Bronchial epithelial cell (primary cell): ENCODE results near the gene SORCS2. TPM values are rescaled to one million over a fixed set of nuclear protein-coding genes. Genes with fewer than 3 reads are reported as not detected.
A peak's percentile ranks its signal among the peaks of the same experiment; 100 is the strongest.

ENCODE experiments used
- DNase-seq: peaks from one replicate; pipeline ENCODE4 v3.0.0-alpha.2; 2010; ENCODE audit warnings: low read depth
- FAIRE-seq: peaks from 2 replicates; lab custom pipeline; 2011; peaks lifted over from hg19 to GRCh38; lab: Jason Lieb, UNC
- H3K27me3 ChIP-seq: 2 replicates; pipeline ENCODE4 v1.5.1; 2011; ENCODE audit warnings: low read length; ENCODE audit not compliant: control insufficient read depth, insufficient read depth
- H3K36me3 ChIP-seq: 2 replicates; pipeline ENCODE4 v1.5.1; 2011; ENCODE audit warnings: low read length; ENCODE audit not compliant: control insufficient read depth, insufficient read depth
- H3K4me3 ChIP-seq: 2 replicates; pipeline ENCODE4 v1.5.1; 2011; ENCODE audit warnings: mild to moderate bottlenecking, low read depth, low read length, control low read depth
- total RNA-seq: library from RNA; depleted of rRNA; stranded (reverse); fragments of >200 nt; gene quantifications from 2 replicates; pipeline ENCODE4 v1.2.1, GENCODE V29; 2014
- TF ChIP-seq, protein P1 (sequence below): IDR thresholded peaks from 2 replicates; pipeline ENCODE4 v1.5.1; 2011; ENCODE audit warnings: mild to moderate bottlenecking, moderate library complexity, low read length, control low read depth, inconsistent platforms; ENCODE audit not compliant: insufficient read depth, severe bottlenecking

Gene SORCS2
- total RNA-seq, 1 donor from 2014 or later = under 0.01 TPM

DNA sequence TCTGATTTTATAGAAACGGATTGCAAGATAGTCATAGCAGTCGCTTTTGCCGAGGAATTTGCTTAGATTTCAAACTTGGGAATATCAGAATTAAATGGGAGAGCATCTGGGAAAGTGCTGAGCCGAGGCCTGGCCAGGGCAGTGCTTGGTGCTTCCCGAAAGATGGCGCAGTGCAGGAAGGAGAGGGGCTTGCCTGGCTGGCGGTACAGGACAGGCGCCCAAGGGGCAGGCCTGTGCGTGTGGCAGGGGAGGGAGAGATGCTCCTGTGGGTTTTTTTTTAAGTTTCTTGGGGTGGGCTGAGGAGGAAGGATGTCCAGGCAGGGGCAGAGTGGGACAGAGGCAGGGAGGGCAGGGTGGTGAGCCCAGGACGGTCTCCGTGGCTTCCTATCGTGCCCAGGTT lies 506.2 kb downstream of the SORCS2 start:
- FAIRE-seq = no peak
- no peaks in the 10 kb centered on the region for H3K27me3 ChIP-seq
- DNase-seq = no peak
- H3K36me3 ChIP-seq = no peaks in the 10 kb centered on the region
- no peak overlapping the region for H3K4me3 ChIP-seq
- TF ChIP-seq, protein P1, sequence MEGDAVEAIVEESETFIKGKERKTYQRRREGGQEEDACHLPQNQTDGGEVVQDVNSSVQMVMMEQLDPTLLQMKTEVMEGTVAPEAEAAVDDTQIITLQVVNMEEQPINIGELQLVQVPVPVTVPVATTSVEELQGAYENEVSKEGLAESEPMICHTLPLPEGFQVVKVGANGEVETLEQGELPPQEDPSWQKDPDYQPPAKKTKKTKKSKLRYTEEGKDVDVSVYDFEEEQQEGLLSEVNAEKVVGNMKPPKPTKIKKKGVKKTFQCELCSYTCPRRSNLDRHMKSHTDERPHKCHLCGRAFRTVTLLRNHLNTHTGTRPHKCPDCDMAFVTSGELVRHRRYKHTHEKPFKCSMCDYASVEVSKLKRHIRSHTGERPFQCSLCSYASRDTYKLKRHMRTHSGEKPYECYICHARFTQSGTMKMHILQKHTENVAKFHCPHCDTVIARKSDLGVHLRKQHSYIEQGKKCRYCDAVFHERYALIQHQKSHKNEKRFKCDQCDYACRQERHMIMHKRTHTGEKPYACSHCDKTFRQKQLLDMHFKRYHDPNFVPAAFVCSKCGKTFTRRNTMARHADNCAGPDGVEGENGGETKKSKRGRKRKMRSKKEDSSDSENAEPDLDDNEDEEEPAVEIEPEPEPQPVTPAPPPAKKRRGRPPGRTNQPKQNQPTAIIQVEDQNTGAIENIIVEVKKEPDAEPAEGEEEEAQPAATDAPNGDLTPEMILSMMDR = no peak

DNA sequence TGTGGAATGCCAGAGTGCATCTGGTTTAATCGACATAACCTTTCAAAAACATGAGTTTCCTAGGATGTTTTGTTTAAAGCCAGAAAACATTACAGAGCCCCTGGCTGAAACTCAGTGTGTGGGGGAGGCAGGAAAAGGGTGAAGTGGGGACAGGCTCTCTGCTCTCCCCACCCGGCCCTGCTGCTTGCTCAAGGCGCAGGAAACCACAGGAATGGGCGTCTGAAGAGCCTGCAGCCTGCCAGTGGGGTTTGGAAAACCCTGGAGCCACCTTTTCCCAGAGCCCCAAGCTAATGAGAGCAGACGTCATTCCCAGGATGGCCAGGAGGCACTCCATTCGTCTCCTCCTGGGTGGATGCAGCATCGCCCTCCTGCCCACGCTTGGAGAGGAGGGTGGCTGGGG lies 506.7 kb downstream of the SORCS2 start:
- Histone ChIP-seq H3K4me3 (no peak overlapping the region), H3K27me3 (no peaks in the 10 kb centered on the region), H3K36me3 (no peaks in the 10 kb centered on the region)
- TF ChIP-seq, protein P1 = no peak
- FAIRE-seq = no peak
- no peak for DNase-seq

DNA sequence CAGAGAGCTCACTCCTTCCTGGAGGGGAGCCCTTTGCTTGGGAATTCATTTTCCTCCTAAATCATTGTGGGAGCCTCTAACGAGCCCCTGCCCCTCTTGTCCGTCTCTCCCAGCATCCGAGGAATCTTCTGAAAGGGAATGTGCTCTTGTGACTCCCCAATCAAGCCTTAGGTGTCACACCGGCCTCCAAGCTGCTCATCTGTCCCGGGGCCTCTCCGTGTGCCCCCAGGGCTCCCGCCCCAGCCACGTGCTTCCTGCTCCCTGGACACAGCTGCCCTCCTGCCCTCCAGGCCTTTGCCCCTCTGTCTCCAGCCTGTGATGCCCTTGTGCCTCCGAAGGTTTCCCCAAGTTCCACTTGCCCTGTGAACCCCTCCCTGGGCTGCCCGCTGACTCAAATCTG lies 507.5 kb downstream of the SORCS2 start:
- FAIRE-seq = no peak
- no peaks in the 10 kb centered on the region for H3K36me3 ChIP-seq

DNA sequence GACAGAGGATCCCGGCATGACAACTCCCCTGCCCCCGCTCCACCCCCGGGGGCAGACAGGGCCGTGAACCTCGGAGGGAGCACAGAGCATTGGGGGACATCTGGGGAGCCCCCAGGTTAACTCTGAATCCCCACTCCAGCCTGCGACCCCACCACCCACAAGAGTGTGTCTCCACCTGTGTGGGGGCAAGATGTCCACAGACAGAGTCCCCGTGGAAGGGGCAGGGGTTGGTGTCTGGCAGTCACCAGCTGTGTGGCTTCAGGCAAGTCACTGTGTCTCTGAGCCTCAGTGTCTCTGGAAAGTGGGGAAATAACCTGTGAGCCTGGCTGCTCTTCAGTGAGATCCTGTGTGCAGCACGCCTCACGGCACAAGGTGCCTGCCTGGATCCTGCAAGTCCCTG lies 508.3 kb downstream of the SORCS2 start:
- no peaks in the 10 kb centered on the region for H3K27me3 ChIP-seq
- no peak for DNase-seq
- no peak for FAIRE-seq
- TF ChIP-seq, protein P1 = no peak
- H3K36me3 ChIP-seq = no peaks in the 10 kb centered on the region
- no peak overlapping the region for H3K4me3 ChIP-seq

More for the DNA sequence above, 507.5 kb downstream of the SORCS2 start:
- TF ChIP-seq, protein P1 = no peak
- Histone ChIP-seq H3K27me3 (no peaks in the 10 kb centered on the region), H3K4me3 (no peak overlapping the region)
- no peak for DNase-seq

DNA sequence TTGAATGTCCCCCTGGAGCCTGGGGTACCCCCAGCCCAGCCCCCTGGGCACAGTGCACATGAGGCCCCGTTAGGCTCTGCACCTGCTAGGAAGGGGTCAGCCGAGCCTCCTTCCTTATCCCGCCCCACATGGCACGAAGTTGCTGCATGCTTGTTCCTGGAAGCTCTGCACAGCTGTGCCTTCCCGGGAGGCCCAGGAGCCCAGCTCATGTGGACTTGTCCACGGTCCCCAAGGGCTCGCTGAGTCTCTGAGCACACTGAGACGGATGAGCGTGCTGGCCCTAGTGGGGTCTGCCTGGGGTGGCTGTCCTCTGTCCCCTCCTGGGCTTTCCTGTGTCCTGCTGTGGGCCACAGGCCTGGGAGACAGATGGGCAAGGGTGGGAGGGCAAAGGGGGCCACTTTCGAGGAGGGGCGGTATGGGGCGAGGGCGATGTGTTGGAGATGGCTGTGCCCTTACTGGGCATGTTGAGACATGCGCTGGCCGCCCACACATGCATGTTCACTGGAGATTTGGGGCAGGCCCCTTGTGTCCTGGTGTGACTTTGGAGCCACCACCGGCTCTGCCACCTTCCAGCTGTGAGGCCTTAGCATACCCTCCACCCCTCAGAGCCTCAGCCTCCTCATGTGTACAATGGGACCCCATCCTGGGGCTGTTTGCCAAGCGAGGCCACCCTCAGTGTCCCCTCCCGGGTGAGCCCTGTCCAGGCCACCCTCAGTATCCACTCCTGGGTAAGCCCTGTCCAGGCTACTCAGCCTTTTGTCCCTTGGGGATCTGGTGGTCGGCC lies 509.7 kb downstream of the SORCS2 start:
- TF ChIP-seq, protein P1 = no peak

More for the DNA sequence above, 509.7 kb downstream of the SORCS2 start:
- DNase-seq (peak; percentile 7), FAIRE-seq (no peak)
- no peak overlapping the region for H3K4me3 ChIP-seq
- no peaks in the 10 kb centered on the region for H3K36me3 ChIP-seq
- no peaks in the 10 kb centered on the region for H3K27me3 ChIP-seq
